NCI-H187 treated with DMSO at 0.1 percent for 48 hours (cell line): Measurements from ENCODE around the gene HCFC1.

Experiments
- DNase-seq: peaks from one replicate; lab custom pipeline; 2025; lab: John Stamatoyannopoulos, UW

Gene HCFC1

GRCh38 chrX:153939573-153939972 is 32.0 kb downstream of the HCFC1 start:
- no peak for DNase-seq

GRCh38 chrX:153938226-153938786 is 33.3 kb downstream of the HCFC1 start:
- no peak for DNase-seq

GRCh38 chrX:153937056-153937455 is 34.6 kb downstream of the HCFC1 start:
- no peak for DNase-seq

GRCh38 chrX:153935326-153935851 is 36.2 kb downstream of the HCFC1 start:
- DNase-seq: no peak

- no peak for DNase-seq
These were observed 36.8 kb downstream of the HCFC1 start, which contains the start of gene NAA10 for GRCh38 chrX:153934762-153935325. Gene NAA10 (minus strand): TSS chrX:153935037. CDS start chrX:153934904, 133 bp downstream.

- no peak for DNase-seq
These were observed 37.4 kb downstream of the HCFC1 start for GRCh38 chrX:153934148-153934761.

- DNase-seq: no peak
These were observed 37.9 kb downstream of the HCFC1 start for GRCh38 chrX:153933748-153934147.

GRCh38 chrX:153932220-153932915 is 39.2 kb downstream of the HCFC1 start:
- no peak for DNase-seq

GRCh38 chrX:153931748-153932147 is 39.9 kb downstream of the HCFC1 start:
- no peak for DNase-seq

GRCh38 chrX:153931151-153931550 is 40.5 kb downstream of the HCFC1 start:
- no peak for DNase-seq

- no peak for DNase-seq
These were observed 41.4 kb downstream of the HCFC1 start for GRCh38 chrX:153930011-153930910.

GRCh38 chrX:153929576-153929975 is 42.0 kb downstream of the HCFC1 start:
- DNase-seq: no peak

- no peak for DNase-seq
These were observed 42.8 kb downstream of the HCFC1 start for GRCh38 chrX:153928846-153929245.

- DNase-seq: peak; percentile 91
These were observed 43.5 kb downstream of the HCFC1 start for GRCh38 chrX:153927922-153928760.

GRCh38 chrX:153927672-153927921 is 44.0 kb downstream of the HCFC1 start:
- no peak for DNase-seq

GRCh38 chrX:153926858-153927671 is 44.6 kb downstream of the HCFC1 start:
- no peak for DNase-seq

GRCh38 chrX:153926552-153926857 is 45.1 kb downstream of the HCFC1 start:
- DNase-seq: no peak

GRCh38 chrX:153925739-153926551 is 45.7 kb downstream of the HCFC1 start, which contains the start of gene ARHGAP4:
Gene ARHGAP4 (minus strand): TSS chrX:153926264. CDS start chrX:153926202, 62 bp downstream.
- DNase-seq: no peak

GRCh38 chrX:153925387-153925738 is 46.3 kb downstream of the HCFC1 start:
- no peak for DNase-seq
